Sigmoid colon (tissue), 7 donors: ENCODE measurements around the gene KCNH8. TPM values are rescaled to one million over a fixed set of nuclear protein-coding genes. Genes with fewer than 3 reads are reported as not detected.

Experiments used
- DNase-seq: peaks from one replicate; pipeline ENCODE4 v3.0.0-alpha.2; 2019
- H3K27ac ChIP-seq, 4 donors: fragments of 200-600 bp; sonication (generic); one replicate each; pipeline ENCODE4 v1.5.1; 2016 to 2019; ENCODE audit warnings: mild to moderate bottlenecking in 1 of 4
- H3K27me3 ChIP-seq, 3 donors: fragments of 200-600 bp; sonication (generic); one replicate each; pipeline ENCODE4 v1.5.1; 2019; ENCODE audit warnings: mild to moderate bottlenecking in 1 of 3
- H3K36me3 ChIP-seq, 4 donors: fragments of 200-600 bp; sonication (generic); one replicate each; pipeline ENCODE4 v1.5.1; 2016 to 2019
- H3K4me1 ChIP-seq, 4 donors: fragments of 200-600 bp; sonication (generic); one replicate each; pipeline ENCODE4 v1.5.1; 2017 to 2019
- H3K4me3 ChIP-seq, 4 donors: fragments of 200-600 bp; sonication (generic); one replicate each; pipeline ENCODE4 v1.5.1; 2017 to 2019; ENCODE audit warnings: mild to moderate bottlenecking in 2 of 4, moderate library complexity in 1 of 4
- H3K9me3 ChIP-seq, 4 donors: fragments of 200-600 bp in 3 of 4; sonication (generic) in 3 of 4; one replicate each; pipeline versions ENCODE4 v1.5.1 to v1.6.1; 2013 to 2019
- CTCF ChIP-seq, 4 experiments: fragments of 450-650 bp in 3 of 4; fragments of 200-600 bp in 1 of 4; IDR thresholded peaks; one replicate each; pipeline ENCODE4 v1.5.1; 2016 to 2019; ENCODE audit warnings: antibody characterized with exemption in 4 of 4, mild to moderate bottlenecking in 3 of 4, moderate library complexity in 2 of 4
- EP300 ChIP-seq, 4 donors: sonication (generic); formaldehyde crosslinking; IDR thresholded peaks; one replicate each; pipeline ENCODE4 v1.6.1; 2017; ENCODE audit warnings: antibody characterized with exemption in 4 of 4
- POLR2A ChIP-seq, 2 donors: fragments of 450-650 bp; IDR thresholded peaks; one replicate each; pipeline ENCODE4 v1.6.1; 2016; ENCODE audit warnings: antibody characterized with exemption in 2 of 2, mild to moderate bottlenecking in 2 of 2, moderate library complexity in 2 of 2
- POLR2AphosphoS5 ChIP-seq, 4 donors: sonication (generic); formaldehyde crosslinking; IDR thresholded peaks; one replicate each; pipeline ENCODE4 v1.6.1; 2017; ENCODE audit warnings: antibody characterized with exemption in 4 of 4
- WGBS, 2 donors: extraction: QIAGEN DNeasy Blood & Tissue Kit; methylation state at CpG; one replicate each; pipeline ENCODE4 v1.1.7; 2013; 5-methylcytosine and 5-hydroxymethylcytosine counted together
- intact Hi-C: fragments of 100-400 bp; cut with DNase I; formaldehyde crosslinking; loops from one replicate; pipeline ENCODE4 v1.15.1; 2023
- polyA plus RNA-seq, 3 donors: library from polyadenylated mRNA; stranded (reverse); fragments of 200-250 nt; gene quantifications; one replicate each; pipeline ENCODE4 v1.2.3, GENCODE V29; 2013
- total RNA-seq, 4 donors: library from RNA; depleted of rRNA; stranded (reverse); fragments of >200 nt; gene quantifications; one replicate each; pipeline ENCODE4 v1.1.0, GENCODE V29; 2016
- donor health status: healthy with polysubstance abuse.
- donor health status: Bipolar disorder and iron deficiency.
- donor health status: healthy.

KCNH8 gene
- total and polyA plus RNA-seq, 7 donors, result 0.23 to 1.1 (median 0.66) TPM

- DNase-seq, result no peak
- H3K27me3 ChIP-seq, result no peaks in the 10 kb centered on the region
- no peak overlapping the region for H3K27ac ChIP-seq
- WGBS, 2 donors, result 81 to 88% methylated on average over 3 of the region's 3 CpGs
- TF ChIP-seq POLR2A (IDR thresholded peaks at IDR 0.05) (no peak), EP300 (IDR thresholded peaks at IDR 0.05) (no peak), CTCF (IDR thresholded peaks at IDR 0.05) (no peak), POLR2AphosphoS5 (IDR thresholded peaks at IDR 0.05) (no peak)
- no peaks in the 10 kb centered on the region for H3K36me3 ChIP-seq
- no peaks in the 10 kb centered on the region for H3K4me1 ChIP-seq
- intact Hi-C loops, result no loop called here
- H3K9me3 ChIP-seq, result no peaks in the 10 kb centered on the region
- no peak overlapping the region for H3K4me3 ChIP-seq
These were observed 325.8 kb downstream of the KCNH8 start for GRCh38 chr3:19473971-19474580.

DNA sequence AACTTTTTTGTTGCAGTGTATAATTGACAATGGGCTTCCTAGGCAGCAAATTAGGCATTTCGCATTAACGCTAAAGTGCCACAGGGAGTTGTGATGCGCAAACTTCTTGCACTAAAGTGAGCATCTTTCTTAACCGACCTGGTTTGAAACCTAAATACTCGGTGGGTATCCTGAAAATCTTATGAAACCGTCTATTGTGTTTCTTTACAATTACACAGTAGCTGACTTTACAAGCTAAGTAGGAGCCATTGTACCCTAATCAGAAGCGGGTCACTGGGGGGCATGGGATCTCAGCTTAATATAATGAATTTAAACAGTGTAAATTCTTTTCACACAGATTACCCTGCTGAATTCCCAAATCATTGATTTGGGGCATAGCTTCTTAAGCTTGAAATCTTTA is 328.0 kb downstream of the KCNH8 start:
- no peak overlapping the region for H3K4me3 ChIP-seq
- H3K27ac ChIP-seq, result no peak overlapping the region
- no peak for DNase-seq
- intact Hi-C loops, result no loop called here
- TF ChIP-seq POLR2AphosphoS5 (IDR thresholded peaks at IDR 0.05) (no peak), POLR2A (IDR thresholded peaks at IDR 0.05) (no peak), CTCF (IDR thresholded peaks at IDR 0.05) (no peak), EP300 (IDR thresholded peaks at IDR 0.05) (no peak)
- H3K9me3 ChIP-seq, result no peaks in the 10 kb centered on the region
- no peaks in the 10 kb centered on the region for H3K27me3 ChIP-seq
- no peaks in the 10 kb centered on the region for H3K36me3 ChIP-seq
- 83 to 90% methylated on average over 7 of the region's 7 CpGs for WGBS, 2 donors
- H3K4me1 ChIP-seq, result no peaks in the 10 kb centered on the region

DNA sequence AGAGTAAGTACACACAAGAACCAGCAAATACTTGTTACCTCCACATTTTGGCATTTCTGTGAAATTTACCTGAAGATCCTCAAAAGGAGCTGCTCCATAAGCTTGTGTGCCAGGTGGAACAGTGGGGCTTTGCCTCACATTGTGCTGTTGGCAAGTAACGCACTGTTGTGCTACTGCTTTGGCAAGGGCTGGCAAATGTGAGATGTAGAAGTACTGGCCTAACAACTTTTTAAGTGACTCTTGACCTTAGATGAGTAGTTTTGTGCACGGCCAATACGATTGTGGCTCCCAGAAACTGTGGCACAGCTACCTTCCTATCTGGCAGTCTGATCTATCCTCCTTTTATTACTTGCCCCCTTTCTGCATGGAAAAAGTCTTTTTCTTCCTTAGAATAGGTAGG is 337.0 kb downstream of the KCNH8 start:
- Histone ChIP-seq H3K4me1 (no peaks in the 10 kb centered on the region), H3K9me3 (no peaks in the 10 kb centered on the region), H3K27ac (no peak overlapping the region), H3K4me3 (no peak overlapping the region), H3K27me3 (no peaks in the 10 kb centered on the region), H3K36me3 (no peaks in the 10 kb centered on the region)
- TF ChIP-seq POLR2A (IDR thresholded peaks at IDR 0.05) (no peak), EP300 (IDR thresholded peaks at IDR 0.05) (no peak), POLR2AphosphoS5 (IDR thresholded peaks at IDR 0.05) (no peak), CTCF (IDR thresholded peaks at IDR 0.05) (no peak)
- 92 to 95% methylated on average over 3 of the region's 3 CpGs for WGBS, 2 donors
- DNase-seq, result no peak
- intact Hi-C loops, result no loop called here

DNA sequence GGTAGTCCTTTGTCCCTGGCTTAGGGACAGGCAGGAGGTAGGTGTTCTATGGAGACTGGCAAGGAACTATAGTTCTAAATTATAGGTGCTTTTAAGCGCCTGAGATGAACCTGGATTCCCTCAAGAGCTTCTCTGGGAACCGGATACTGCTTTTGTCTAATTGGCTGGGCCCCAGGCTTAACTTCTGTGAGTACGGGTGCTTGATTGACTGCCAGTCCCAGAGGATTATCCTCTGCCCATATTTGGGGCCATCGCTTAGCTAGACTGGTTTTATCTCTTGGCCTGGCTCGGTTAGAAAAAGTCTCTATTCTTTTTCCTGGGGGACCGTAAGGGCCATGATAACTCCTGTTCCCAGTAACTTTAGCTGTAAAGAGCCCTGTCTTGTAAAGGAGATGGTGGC is 339.1 kb downstream of the KCNH8 start:
- TF ChIP-seq CTCF (IDR thresholded peaks at IDR 0.05) (no peak), POLR2AphosphoS5 (IDR thresholded peaks at IDR 0.05) (no peak), EP300 (IDR thresholded peaks at IDR 0.05) (no peak)
- Histone ChIP-seq H3K4me3 (no peak overlapping the region), H3K4me1 (no peaks in the 10 kb centered on the region), H3K27me3 (no peaks in the 10 kb centered on the region), H3K9me3 (no peaks in the 10 kb centered on the region), H3K36me3 (no peaks in the 10 kb centered on the region), H3K27ac (no peak overlapping the region)
- DNase-seq, result no peak
- intact Hi-C loops, result no loop called here
- WGBS, 2 donors, result 77 to 93% methylated on average over 6 of the region's 6 CpGs

DNA sequence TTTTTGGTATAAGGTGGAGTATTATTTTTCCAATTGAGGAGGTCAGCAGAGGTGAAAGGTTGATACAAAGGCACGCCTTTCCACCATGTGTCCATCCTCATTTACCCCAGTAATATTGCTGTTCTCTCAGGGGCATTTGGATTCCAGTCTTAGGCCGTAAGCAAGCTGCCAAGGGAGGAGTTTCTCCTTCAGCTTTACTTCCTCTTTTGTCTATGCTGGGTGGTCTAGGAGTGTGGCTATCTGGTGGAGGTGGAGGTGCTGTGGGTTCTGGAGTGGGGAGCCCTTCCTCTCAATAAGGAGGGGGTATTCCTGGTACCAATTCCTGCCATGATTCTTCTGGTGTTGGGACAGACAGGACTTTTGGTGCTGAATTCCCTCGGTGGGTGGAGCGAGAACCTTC is 340.6 kb downstream of the KCNH8 start:
- no peak overlapping the region for H3K4me3 ChIP-seq
- 84 to 91% methylated on average over 4 of the region's 4 CpGs for WGBS, 2 donors
- no peaks in the 10 kb centered on the region for H3K27me3 ChIP-seq
- no peak overlapping the region for H3K27ac ChIP-seq
- H3K36me3 ChIP-seq, result no peaks in the 10 kb centered on the region
- no peaks in the 10 kb centered on the region for H3K9me3 ChIP-seq
- no peak for TF ChIP-seq EP300 (IDR thresholded peaks at IDR 0.05)
- TF ChIP-seq POLR2AphosphoS5 (IDR thresholded peaks at IDR 0.05), result no peak
- TF ChIP-seq POLR2A (IDR thresholded peaks at IDR 0.05), result no peak
- TF ChIP-seq CTCF (IDR thresholded peaks at IDR 0.05), result no peak
- no peak for DNase-seq
- no peaks in the 10 kb centered on the region for H3K4me1 ChIP-seq
- intact Hi-C loops, result no loop called here
